HG02623 (cell line): Measurements from ENCODE around the gene USP3.
A peak's percentile ranks its signal among the peaks of the same experiment; 100 is the strongest.

Experiments used
- ATAC-seq: cut with Tn5 transposase; IDR thresholded peaks from one replicate; pipeline ENCODE4 v1.9.1; 2021; ENCODE audit warnings: moderate library complexity; ENCODE audit not compliant: unreplicated experiment

USP3 gene, protein sequence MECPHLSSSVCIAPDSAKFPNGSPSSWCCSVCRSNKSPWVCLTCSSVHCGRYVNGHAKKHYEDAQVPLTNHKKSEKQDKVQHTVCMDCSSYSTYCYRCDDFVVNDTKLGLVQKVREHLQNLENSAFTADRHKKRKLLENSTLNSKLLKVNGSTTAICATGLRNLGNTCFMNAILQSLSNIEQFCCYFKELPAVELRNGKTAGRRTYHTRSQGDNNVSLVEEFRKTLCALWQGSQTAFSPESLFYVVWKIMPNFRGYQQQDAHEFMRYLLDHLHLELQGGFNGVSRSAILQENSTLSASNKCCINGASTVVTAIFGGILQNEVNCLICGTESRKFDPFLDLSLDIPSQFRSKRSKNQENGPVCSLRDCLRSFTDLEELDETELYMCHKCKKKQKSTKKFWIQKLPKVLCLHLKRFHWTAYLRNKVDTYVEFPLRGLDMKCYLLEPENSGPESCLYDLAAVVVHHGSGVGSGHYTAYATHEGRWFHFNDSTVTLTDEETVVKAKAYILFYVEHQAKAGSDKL

DNA sequence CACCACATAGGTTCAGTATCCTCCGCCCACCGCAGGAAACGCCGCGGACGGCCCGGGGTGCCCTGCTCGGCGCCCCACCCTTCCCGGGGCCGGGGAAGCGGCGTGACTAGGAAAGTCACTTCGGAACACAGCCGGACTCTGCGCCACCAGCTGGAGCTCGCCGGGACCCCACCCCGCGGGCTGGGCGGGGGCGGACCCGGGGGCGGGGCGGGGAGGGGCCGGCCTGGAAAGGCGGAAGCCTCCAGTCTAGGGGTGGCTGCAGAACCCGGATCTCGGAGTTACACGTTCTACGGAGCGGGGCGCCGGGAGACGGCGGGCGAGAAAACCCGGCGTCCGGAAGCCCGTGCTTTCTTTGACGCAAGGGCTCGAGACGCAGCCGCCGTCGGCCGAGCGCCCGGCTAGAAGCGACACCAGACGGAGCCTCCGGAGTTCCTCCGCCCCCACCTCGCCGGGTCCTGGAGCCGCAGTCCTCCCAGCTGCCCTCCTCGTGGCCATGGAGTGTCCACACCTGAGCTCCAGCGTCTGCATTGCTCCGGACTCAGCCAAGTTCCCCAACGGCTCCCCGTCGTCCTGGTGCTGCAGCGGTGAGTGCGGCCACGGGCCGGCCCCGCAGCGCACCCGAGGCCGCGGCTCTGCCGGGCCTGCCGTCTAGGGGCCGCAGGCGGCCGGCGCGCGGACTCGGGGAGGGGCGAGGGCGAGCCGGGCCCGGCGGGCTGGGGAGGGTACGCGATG is at the start of gene USP3:
Gene USP3, plus strand, starts transcription at position 347 of the 732 bp plus-strand sequence. Its CDS starts 147 bp downstream, at position 494.
- peak; percentile 51 for ATAC-seq

DNA sequence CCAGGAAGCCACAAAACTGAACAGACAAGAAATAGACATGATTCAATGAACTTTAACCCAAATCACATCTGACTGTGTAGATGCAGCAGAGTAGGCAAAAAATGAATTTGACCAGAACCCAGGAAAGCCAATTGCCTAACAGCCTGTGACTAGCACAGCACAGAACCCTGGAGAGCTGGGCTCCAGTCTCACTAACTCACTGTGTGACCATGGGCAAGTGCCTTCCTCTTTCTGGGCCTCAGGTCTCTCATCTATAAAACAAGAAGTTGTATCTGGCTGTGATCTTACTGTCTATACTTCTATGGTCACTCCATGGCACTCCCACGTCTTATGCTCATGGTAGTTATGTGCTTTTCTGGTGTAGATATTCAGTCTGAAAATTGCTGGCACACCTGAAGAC is 48.1 kb upstream of the USP3 start:
- no peak for ATAC-seq

DNA sequence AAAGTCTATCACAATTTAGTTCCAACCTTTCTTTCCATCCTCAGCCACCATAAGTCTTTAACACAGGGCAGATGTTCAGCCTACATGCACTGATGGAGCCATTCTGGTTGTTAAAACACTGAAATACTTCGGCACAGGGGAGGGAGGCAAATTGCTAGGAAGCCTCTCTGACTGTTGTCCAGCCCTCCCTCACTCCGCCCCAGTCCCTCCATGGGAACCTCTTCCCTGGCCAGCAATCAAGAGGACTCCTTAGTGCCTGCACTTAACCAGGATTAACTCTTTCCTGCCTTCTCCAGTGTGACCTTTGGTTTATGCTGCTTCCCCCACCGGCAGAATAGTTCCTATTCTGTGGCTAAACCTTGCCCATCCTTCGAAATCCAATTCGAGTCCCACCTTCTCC is 47.0 kb upstream of the USP3 start:
- ATAC-seq = no peak

DNA sequence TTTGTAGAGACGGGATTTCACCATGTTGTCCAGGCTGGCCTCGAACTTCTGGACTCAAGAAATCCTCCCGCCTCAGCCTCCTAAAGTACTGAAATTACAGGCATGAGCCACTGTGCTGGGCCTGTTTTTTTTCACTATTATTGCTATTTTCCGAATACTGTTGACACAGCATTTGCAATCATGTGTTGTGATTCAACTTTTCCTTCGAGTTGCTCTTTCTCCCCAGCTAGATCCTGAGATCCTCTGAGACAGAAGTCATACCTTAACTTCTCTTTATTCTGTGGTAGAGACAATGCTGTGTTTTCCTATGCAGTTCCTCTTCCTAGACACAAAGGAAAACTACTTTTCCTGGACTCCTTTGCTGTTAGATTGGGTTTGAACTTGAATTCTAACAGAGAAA is 46.4 kb upstream of the USP3 start:
- no peak for ATAC-seq

DNA sequence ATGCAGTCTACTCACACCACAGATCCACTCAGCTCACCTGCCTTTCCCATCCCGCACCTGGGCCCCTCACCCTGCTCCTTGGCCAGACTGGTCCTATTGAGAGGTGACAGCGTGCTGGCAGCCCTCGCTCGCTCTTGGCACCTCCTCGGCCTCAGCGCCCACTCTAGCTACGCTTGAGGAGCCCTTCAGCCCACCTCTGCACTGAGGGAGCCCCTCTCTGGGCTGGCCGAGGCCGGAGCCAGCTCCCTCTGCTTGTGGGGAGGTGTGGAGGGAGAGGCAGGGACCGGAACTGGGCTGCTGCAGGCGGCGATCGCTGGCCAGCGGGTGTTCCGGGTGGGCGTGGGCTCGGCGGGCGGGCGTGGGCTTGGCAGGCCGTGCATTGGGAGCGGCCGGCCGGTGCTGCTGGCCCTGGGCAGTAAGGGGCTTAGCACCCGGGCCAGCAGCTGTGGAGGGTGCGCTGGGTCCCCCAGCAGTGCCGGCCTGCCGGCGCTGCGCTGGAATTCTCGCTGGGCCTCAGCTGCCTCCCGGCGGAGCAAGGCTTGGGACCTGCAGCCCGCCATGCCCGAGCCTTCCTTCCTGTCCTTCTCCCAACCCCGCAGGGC is 45.5 kb upstream of the USP3 start:
- no peak for ATAC-seq

DNA sequence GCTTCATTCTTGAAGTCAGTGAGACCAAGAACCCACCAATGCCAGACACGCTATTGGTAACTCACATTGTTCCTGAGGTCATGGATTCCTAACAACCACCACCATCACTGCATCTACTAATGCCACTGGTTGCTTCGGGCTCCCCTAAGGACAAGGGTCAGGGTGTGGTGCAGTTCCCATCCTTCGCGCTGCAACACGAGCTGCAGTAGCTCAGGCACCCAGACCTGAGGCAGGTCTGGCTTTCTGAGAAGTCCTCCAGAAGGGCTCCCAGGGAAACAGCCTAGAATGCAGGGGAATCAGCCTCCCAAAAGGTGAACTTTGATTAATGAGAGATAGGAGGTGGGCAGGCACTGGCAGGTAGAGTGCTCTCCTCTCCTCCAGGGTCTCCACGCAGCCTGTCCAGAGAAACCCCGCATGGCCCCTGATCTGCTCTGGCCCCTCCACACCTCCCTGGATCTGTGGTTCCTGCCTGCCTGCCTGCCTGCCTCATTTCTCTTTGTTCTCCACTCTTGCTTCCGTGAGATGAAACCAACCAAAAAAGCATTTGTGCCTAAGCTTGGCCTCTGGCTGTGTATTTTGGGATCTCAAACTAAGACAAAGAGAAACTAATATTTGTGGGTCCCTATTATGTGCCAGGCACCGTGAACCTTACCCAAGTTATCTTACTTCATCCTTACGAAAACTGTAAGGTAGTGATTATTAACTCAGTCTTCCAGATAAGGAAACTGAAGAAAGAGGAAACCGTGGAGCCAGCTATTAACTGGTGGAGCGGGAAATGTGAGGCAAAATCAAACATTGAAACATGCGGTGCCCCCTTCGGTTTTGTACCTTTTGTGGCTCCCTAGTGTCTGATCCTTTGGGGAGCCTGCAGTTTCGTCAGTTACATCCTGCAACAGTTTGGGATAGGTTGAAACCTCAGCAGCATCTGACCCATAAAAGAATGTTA is 43.9 kb upstream of the USP3 start:
- no peak for ATAC-seq

DNA sequence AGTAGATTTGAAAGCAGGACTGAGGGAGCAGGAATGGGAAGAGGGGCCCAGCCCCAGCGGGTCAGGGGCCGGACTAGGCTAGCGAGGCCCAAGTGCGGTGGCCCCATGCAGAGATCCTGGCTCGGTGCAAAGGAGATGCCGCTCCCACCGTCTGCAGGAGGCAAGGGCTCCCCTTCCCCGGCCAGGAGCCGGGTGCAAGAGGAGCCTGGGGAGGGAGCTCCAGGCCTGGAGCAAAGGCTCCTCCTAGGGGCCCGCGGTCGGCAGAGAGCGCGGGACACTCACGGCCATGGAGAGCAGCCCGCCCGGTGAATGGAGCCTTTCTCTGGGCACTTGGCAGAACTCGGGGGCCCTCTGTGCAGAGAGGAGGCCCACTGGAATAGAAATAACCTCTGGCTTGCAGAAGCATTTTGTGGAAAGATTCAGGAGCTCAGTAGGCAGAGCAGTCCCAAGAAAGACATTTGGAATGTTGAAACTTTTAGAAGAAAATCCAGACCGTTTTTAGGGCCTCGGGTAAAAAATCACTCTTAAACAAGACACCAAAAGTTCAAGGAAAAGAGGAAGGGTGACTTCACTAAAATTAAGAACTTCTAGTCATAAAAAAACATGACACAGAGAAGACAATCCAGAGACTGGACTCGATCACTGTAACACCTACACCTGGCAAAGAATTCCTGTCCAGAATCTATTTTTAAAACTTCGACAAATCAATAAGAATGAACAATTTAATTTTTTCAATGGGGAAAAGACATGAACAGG is 43.0 kb upstream of the USP3 start:
- ATAC-seq = no peak

DNA sequence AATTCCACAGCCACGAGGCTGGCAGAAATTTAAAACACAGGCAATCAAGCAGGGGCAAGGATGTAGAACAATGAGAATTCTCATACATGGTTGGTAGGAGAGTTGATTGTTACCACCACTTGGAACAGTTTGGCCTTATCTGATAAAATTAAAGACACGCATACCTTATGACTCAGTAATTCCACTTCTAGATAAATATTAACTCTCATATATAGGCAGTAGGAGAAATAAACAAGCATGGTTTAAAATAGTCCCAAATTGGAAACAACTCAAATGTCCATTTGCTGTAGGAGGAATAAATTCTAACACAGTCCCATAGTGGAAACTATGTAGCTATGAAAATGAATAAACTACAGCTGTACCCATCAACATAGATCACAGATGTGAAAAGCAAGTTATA is 42.3 kb upstream of the USP3 start:
- no peak for ATAC-seq

DNA sequence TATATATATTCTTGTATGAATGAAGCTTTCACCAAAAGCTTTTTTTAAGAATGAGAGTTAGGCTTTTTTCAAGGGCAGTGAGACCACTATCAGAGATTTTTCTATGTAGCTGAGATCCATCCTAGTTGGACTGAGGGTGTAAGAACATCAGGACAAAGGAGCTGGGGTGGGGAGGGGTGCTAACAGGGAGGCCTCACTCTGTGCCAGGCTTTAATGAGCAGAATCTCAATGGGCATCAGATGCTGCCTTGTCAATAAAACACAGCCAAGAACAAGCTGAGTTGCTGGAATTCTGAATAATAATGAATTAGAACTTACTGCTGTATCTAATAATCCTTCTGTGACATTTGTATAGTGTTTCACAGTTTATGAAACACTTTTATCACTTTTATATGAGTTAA is 41.4 kb upstream of the USP3 start:
- ATAC-seq = no peak

DNA sequence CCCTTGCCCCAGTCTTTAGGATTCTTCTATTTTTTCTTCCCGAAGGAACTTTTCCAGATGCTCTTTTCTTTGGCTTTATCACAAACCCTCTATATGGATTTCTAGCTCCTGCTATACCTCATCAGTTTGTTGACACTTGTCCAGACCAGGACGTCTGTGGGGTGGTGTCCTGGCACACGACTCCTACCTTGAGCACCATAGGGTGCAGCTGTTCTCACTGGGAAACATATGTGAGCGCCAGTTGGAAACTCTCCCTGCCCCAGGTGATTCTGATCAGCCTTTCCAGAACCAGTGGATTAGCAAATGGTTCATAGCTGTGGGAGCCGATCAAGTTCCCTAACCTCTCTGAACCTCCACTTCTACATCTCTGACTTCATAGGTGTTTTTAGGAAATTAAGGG is 40.6 kb upstream of the USP3 start:
- no peak for ATAC-seq

DNA sequence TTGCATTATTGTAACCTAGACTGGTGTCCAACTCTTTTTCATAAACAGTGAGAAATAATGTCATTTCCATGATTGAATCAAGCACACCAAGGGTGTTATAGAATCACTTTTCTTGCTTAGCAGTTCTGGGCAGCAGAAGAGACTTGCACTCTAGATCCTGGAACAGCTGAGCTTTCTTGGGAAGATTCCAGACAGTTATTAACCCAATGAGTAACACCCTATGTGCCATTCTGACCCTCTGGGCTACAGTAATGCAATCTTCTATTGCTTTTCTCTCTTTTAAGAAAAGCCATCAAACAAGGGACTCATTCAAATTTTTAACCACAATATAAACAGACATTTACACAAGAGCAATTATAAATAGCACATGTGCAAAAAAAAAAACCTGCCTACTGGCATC is 39.3 kb upstream of the USP3 start:
- no peak for ATAC-seq

DNA sequence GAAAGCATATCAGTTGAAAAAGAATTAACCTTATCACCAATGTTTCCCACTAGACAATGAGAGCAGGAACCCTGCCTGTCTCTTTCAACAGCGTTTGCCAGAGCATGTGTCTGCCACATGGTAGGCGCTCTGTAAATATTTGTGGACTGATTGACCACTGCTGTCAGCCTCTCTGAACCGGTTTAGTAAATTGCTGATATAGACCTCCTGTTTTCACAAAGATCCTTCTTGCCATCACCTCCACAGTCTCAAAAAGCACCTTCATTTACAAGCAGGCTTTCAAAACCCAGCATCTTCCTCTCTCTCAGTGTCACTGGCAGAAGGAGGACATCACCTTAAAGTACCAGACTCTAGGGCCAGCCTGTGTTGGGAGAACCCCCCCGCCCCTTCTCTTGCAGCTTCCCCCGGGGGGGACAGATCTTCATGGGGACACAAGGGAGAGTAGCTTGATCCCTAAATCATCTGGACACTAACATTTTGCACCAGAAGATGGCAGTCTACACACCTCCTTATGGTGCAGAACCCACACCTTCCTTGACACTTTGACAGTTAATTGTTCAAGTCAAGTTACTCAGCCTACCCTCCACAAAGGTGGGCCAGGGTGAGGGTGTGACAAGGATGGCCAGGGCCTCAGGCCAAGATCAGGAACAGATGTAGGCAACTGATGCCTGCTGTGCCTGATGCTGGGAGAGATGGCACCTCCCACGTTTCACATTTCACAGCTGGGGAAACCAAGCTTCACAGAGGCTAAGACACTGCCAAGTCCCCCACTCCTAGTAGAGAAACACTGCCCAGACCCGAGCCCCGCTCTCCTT is 37.8 kb upstream of the USP3 start:
- no peak for ATAC-seq

DNA sequence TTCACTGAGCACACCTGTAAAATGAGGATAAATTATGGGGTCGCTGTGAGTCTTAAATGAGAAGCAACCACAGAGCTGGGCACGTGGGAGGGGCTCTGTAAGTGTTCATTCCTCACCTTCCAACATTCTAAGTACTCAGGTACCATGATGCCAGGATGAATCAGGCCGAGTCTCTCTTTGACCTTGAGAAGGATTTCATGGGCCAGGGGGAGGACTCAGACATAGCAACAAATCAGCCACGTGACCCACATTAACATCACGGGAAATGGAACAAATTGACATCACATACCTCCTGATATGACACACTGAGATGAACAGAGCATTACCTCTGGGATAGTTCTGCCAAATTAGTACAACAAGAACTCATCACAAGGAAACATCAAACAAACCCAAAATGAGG is 35.2 kb upstream of the USP3 start:
- no peak for ATAC-seq

DNA sequence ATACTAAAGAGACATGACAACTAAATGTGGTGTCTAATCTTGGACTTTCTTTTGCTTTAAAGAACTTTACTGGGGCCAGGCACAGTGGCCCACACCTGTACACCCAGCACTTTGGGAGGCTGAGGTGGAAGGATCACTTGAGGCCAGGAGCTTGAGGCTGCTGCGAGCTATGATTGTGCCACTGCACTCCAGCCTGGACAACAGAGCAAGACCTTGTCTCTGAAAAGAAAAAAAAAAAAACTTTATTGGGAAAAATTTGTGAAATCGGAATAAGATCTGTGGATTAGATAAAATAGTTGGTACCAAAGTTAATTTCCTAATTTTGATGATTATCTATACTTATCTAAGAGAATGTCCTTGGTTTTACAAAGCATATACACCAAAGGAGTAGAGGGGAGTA is 34.4 kb upstream of the USP3 start:
- ATAC-seq = no peak

DNA sequence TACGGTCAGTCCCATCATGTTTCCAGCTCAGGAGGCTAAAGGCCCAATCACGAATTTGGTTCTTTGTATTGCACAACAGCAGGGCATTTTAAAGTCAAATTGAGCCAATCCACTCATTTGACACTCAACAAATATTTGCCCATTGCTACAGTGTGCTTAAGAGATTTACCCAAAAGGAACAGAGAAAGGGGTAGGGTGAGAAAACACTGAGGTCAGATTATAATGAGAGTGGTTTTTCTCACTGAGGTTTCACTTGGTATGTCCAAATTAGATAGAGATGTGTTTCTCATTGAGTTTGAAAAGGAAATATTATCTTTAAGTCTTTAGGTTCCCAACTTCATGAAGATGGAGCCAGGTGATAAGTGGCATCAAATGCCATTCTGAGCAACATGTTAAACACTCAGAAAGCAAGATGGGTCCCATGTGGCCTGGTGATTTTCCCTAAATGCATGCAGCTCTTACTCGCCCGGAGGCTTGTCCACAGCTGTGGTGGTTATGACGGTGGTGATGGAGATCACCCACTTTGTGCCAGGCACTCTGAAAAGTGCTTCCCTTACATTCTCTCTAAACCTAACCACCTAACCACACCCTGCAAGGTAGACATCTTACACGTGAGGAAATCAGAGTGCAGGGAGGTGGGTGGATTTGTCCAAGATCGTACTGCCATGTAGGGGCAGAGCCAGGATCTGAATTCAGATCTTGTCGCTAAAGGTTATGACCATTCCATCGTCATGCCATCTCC is 31.2 kb upstream of the USP3 start:
- ATAC-seq = no peak

DNA sequence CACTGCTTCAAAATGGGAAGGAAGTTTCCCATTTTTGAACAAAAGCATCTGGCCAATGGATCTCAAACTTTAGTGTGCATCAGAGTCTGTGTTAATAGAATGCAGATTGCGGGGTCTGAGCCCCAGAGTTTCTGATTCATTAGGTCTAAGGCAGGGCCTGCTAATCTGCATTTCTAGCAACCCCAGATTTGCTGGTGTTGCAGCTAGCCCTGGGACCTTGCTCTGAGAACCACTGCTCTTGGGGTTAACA is 30.7 kb upstream of the USP3 start:
- peak; percentile 2 for ATAC-seq

DNA sequence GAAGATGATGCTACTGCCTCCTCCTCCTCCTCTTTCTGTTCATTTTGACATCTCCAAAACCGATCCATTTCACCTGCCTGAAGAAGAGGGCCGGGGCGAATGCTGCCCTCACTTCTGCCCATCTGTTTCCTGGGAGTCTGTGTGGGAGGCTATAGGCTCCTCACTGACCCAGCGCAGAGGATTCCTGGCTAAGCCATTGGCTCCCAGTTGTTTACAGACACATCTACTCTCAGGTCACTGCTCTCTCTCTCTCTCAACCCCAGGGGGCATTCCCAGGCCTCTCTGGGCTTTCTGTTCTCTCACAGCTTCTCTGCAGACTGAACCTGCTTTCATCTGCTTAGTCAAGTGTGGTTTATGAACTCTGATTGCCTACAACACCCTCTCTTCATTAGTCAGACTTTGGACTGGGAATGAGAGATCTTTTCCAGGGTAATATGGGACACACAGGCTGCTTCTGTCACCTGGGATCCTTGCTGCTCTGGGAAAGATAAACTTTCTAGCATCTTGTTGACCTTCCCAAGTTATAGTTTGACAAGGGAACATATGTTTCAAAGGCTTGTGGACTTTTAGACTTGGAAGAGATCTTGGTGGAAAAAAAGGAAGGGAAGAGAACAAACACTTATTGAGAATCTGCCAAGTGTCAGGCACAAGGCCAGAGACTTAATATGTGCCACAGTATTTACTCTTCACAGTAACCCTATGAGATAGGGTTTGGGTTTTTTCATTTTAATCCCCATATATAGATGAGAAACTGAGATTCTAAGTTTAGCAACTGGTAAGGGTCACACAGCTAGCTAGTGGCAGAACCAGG is 30.2 kb upstream of the USP3 start:
- ATAC-seq = peak; percentile 58

DNA sequence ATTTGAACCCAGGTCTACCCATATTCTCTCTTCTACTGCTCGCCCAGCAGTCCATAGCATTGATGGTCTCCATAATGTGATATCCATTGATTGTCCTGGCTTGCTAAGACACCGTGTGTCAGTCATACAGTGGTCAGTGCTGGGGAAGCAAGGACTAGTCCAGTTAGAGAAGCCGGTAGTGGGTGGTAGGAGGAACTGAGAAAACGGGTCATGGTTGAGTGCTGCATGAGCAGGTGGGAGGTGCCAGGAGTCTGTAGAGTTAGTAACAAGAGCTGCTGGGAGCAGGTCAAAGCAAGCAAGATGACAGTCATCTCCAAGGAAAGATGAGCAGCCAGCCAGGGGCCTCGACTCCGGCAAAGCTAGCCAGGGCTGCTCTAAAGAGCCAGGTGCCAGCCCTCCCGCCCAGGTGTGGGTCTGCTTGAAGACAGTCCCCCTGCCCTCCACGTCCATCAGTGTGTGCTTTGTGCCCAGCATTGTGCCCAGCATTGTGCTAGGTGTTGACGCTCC is 29.5 kb upstream of the USP3 start:
- ATAC-seq = peak; percentile 55
